Activated CD4-positive, alpha-beta T cell treated with anti-CD3 and anti-CD28 coated beads, Interleukin-2, amount 10 ng/mL, durations not matched to agents 24 days and 14 days (primary cell): ENCODE measurements around the gene WT1. TPM values are rescaled to one million over a fixed set of nuclear protein-coding genes. Genes with fewer than 3 reads are reported as not detected.

Experiments
- DNase-seq: peaks from one replicate; pipeline ENCODE4 v3.0.0; 2022
- H3K27ac Mint-ChIP-seq: one replicate; pipeline ENCODE4 v1.8.0; 2022; ENCODE audit warnings: mild to moderate bottlenecking, mixed read lengths
- H3K27me3 Mint-ChIP-seq: one replicate; pipeline ENCODE4 v1.8.0; 2022; ENCODE audit warnings: mixed read lengths
- H3K36me3 Mint-ChIP-seq: one replicate; pipeline ENCODE4 v1.8.0; 2022; ENCODE audit warnings: low read depth, mild to moderate bottlenecking, mixed read lengths
- H3K4me1 Mint-ChIP-seq: one replicate; pipeline ENCODE4 v1.8.0; 2021; ENCODE audit warnings: mixed read lengths
- H3K4me3 Mint-ChIP-seq: one replicate; pipeline ENCODE4 v1.8.0; 2022; ENCODE audit warnings: mild to moderate bottlenecking, moderate library complexity, mixed read lengths
- H3K9me3 Mint-ChIP-seq: one replicate; pipeline ENCODE4 v1.8.0; 2021; ENCODE audit warnings: mixed read lengths
- intact Hi-C: fragments of 100-400 bp; cut with micrococcal nuclease; formaldehyde crosslinking; loops from one replicate; pipeline ENCODE4 v1.15.1; 2023
- total RNA-seq: library from RNA; stranded (reverse); gene quantifications from 2 replicates; pipeline ENCODE4 v1.2.3, GENCODE V29; 2022

The WT1 gene
- total RNA-seq, 1 donor from 2014 or later = not detected

- intact Hi-C loops = no loop called here
- Mint-ChIP-seq H3K4me1 (peaks cover 11% of the 10 kb centered on the region), H3K27ac (no peak overlapping the region), H3K9me3 (no peaks in the 10 kb centered on the region), H3K4me3 (no peak overlapping the region), H3K36me3 (no peaks in the 10 kb centered on the region), H3K27me3 (peaks cover 72% of the 10 kb centered on the region)
- no peak for DNase-seq
Measured at GRCh38 chr11:32425761-32426160, 9.6 kb downstream of the WT1 start.

- intact Hi-C loops = no loop called here
- Mint-ChIP-seq H3K4me3 (no peak overlapping the region), H3K27ac (no peak overlapping the region), H3K27me3 (peaks cover 56% of the 10 kb centered on the region), H3K36me3 (no peaks in the 10 kb centered on the region), H3K9me3 (no peaks in the 10 kb centered on the region), H3K4me1 (peaks cover 13% of the 10 kb centered on the region)
- no peak for DNase-seq
Measured at GRCh38 chr11:32422545-32422944, 12.8 kb downstream of the WT1 start.

- Mint-ChIP-seq H3K27ac (no peak overlapping the region), H3K36me3 (no peaks in the 10 kb centered on the region), H3K27me3 (peaks cover 55% of the 10 kb centered on the region), H3K4me3 (no peak overlapping the region), H3K4me1 (peaks cover 13% of the 10 kb centered on the region), H3K9me3 (no peaks in the 10 kb centered on the region)
- DNase-seq = no peak
- intact Hi-C loops = no loop called here
Measured at GRCh38 chr11:32421992-32422391, 13.3 kb downstream of the WT1 start.

GRCh38 chr11:32420937-32421901 is 14.1 kb downstream of the WT1 start:
- peak; percentile 80 for DNase-seq
- H3K27me3 Mint-ChIP-seq = peaks cover 53% of the 10 kb centered on the region
- intact Hi-C loops = no loop called here
- H3K4me3 Mint-ChIP-seq = peak overlapping the region; percentile 47
- H3K36me3 Mint-ChIP-seq = no peaks in the 10 kb centered on the region
- no peaks in the 10 kb centered on the region for H3K9me3 Mint-ChIP-seq
- peaks cover 13% of the 10 kb centered on the region for H3K4me1 Mint-ChIP-seq
- peak overlapping the region; percentile 14 for H3K27ac Mint-ChIP-seq

- no peak overlapping the region for H3K4me3 Mint-ChIP-seq
- H3K4me1 Mint-ChIP-seq = peaks cover 13% of the 10 kb centered on the region
- H3K27me3 Mint-ChIP-seq = peaks cover 49% of the 10 kb centered on the region
- intact Hi-C loops = no loop called here
- H3K27ac Mint-ChIP-seq = no peak overlapping the region
- DNase-seq = no peak
- H3K36me3 Mint-ChIP-seq = no peaks in the 10 kb centered on the region
- H3K9me3 Mint-ChIP-seq = no peaks in the 10 kb centered on the region
Measured at GRCh38 chr11:32420139-32420538, 15.2 kb downstream of the WT1 start.

DNA sequence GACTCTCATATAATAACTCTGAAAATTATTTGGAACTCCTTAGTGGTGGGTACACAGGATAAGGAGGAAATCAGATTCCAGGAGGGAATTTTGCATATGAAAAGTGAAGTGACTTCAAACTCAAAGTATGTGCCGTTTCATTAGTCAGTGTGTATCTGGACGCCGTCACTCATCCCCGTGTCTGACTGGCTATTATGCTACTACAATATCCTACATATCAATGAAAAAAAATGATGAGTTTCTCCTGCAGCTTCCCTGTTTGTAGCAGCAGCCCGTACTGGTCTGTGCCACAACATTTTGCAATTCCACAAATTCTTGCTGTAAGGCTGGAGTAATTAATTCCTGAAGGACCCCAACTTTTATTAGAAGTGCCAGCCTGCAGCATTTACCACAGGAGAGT is 16.5 kb downstream of the WT1 start:
- no peaks in the 10 kb centered on the region for H3K9me3 Mint-ChIP-seq
- no peak overlapping the region for H3K27ac Mint-ChIP-seq
- no peaks in the 10 kb centered on the region for H3K36me3 Mint-ChIP-seq
- no peak for DNase-seq
- H3K4me3 Mint-ChIP-seq = no peak overlapping the region
- H3K4me1 Mint-ChIP-seq = peaks cover 12% of the 10 kb centered on the region
- intact Hi-C loops = no loop called here
- H3K27me3 Mint-ChIP-seq = peaks cover 40% of the 10 kb centered on the region

GRCh38 chr11:32417806-32418205 is 17.5 kb downstream of the WT1 start:
- no peak overlapping the region for H3K4me3 Mint-ChIP-seq
- no peaks in the 10 kb centered on the region for H3K36me3 Mint-ChIP-seq
- H3K27me3 Mint-ChIP-seq = peaks cover 35% of the 10 kb centered on the region
- intact Hi-C loops = no loop called here
- peaks cover 12% of the 10 kb centered on the region for H3K4me1 Mint-ChIP-seq
- DNase-seq = no peak
- H3K9me3 Mint-ChIP-seq = no peaks in the 10 kb centered on the region
- no peak overlapping the region for H3K27ac Mint-ChIP-seq

DNA sequence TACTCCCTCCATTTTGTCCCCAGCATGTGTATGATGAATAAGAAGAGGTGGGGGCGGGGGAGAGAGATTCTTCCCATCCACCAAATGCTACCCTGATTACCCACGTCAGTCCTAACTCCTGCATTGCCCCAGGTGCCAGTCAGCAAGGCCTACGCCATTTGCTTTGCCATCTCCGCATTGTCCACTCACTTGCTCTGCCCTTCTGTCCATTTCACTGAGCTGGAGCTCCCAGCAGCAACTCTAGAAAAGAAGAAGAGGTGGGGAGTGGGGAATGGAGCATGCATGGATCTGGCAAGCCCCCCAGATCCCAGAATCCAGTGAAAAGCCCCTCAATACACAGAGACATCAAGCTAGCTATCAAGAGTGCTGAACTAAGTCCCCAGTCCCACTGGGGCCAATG is 19.0 kb downstream of the WT1 start:
- H3K27ac Mint-ChIP-seq = no peak overlapping the region
- DNase-seq = no peak
- no peak overlapping the region for H3K4me3 Mint-ChIP-seq
- peaks cover 33% of the 10 kb centered on the region for H3K27me3 Mint-ChIP-seq
- H3K36me3 Mint-ChIP-seq = no peaks in the 10 kb centered on the region
- no peaks in the 10 kb centered on the region for H3K9me3 Mint-ChIP-seq
- H3K4me1 Mint-ChIP-seq = peaks cover 6% of the 10 kb centered on the region
- intact Hi-C loops = no loop called here

DNA sequence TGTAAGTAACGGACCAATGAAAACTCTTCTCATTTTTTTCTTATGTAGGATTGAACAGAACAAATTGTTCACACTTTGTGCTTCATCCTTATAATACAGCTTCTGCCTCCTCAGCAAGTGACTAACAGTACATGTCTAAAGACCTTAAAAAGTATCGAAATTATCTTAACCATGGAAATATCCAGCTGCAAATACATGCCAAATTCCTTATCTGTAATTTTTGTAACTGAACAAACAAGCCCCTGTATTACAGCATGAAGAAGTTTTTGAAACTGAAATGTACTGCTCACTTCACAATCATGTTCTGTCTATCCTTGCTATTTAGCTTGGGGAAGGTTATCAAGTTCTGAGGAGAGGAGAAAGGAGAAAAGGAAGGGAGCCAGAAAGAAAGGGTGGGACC is 20.4 kb downstream of the WT1 start:
- Mint-ChIP-seq H3K27me3 (peaks cover 39% of the 10 kb centered on the region), H3K27ac (no peak overlapping the region), H3K9me3 (no peaks in the 10 kb centered on the region), H3K4me3 (no peak overlapping the region), H3K4me1 (no peaks in the 10 kb centered on the region), H3K36me3 (no peaks in the 10 kb centered on the region)
- intact Hi-C loops = no loop called here
- no peak for DNase-seq

DNA sequence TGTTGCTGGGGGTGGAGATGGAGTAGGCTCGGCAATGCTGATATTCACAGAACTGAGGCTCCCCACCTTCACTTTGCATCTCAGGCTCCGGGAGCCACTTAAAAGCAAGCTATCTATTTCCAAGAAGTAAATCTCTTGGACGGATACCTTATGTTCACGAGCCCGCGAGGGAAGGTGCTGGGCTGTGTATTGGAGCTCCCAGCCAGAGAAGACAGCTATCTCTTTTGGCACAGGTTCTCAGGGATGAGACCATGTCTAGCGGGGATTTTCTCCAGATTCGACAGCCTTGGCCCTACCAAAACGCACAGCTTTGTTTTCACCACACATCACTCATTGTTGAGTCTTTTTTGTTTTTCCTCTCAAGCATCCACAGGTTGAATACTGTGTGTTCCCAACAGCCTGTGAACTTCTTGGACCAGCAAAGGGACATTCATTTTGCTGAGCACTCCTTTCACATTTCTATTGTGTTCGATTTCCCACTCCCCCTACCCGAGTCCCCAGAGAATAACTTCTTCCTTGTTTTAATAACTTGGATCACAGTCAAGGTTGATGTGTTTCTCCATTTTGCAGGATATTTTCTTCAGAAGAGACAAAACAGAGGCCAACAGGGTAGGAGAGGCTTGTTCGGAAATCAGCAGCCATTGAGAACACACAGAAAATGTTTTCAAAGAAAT is 23.3 kb downstream of the WT1 start:
- intact Hi-C loops = no loop called here
- H3K9me3 Mint-ChIP-seq = no peaks in the 10 kb centered on the region
- peaks cover 30% of the 10 kb centered on the region for H3K27me3 Mint-ChIP-seq
- no peak overlapping the region for H3K4me3 Mint-ChIP-seq
- no peaks in the 10 kb centered on the region for H3K4me1 Mint-ChIP-seq
- H3K36me3 Mint-ChIP-seq = no peaks in the 10 kb centered on the region
- no peak for DNase-seq
- no peak overlapping the region for H3K27ac Mint-ChIP-seq

DNA sequence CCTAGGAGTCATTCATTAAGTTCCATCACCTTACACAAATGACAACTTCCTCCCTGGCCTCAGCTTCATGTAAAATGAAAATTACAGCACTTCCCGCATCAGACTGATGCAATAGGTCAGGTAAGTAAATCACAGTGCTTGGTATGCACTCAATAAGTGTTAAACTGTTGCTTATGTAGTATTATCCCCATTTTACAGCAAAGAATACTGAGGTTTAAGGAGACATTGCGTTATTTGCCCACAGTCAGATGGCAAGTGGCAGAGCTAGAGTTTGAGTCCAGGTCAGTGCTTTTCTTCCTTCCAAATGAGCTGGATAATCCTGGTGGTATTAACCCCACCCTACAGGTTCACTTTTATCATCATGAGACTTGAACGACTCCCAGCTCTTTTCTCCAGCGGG is 29.7 kb downstream of the WT1 start:
- intact Hi-C loops = no loop called here
- Mint-ChIP-seq H3K36me3 (no peaks in the 10 kb centered on the region), H3K4me3 (no peak overlapping the region), H3K27me3 (peaks cover 8% of the 10 kb centered on the region), H3K9me3 (peaks cover 6% of the 10 kb centered on the region), H3K27ac (no peak overlapping the region), H3K4me1 (no peaks in the 10 kb centered on the region)
- DNase-seq = no peak

GRCh38 chr11:32402836-32403235 is 32.5 kb downstream of the WT1 start:
- Mint-ChIP-seq H3K27ac (no peak overlapping the region), H3K9me3 (peaks cover 6% of the 10 kb centered on the region), H3K4me1 (no peaks in the 10 kb centered on the region), H3K36me3 (no peaks in the 10 kb centered on the region), H3K4me3 (no peak overlapping the region), H3K27me3 (peaks cover 4% of the 10 kb centered on the region)
- intact Hi-C loops = no loop called here
- DNase-seq = no peak

DNA sequence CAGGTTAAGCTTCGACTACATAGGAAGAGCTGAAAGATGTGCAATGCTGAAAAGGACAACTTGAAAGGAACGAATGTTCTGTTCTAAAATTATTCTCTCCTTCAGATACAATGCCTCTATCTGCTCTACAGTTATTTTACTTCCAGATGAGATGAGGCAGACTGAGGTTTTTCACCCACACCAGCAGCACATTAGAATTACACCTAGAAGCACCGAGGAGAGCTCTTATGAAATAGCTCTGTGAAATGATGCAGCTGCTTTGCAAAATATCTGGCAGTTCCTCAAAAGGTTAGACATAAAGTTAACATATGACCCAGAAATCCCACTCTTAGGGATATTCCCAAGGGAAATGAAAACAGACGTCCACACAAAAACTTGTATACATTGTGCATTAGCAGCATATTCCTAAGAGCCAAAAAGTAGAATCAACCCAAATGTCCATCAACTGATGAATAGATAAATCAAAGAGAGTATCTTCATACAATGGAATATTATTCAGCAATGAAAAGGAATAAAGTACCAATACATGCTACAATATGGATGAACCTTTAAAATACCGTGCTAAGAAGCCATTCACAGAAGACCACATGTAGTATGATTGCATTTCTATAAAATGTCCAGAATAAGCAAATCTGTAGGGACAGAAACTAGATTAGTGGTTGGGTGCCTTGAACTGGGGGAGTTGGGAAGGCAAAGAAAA is 34.5 kb downstream of the WT1 start:
- no peaks in the 10 kb centered on the region for H3K4me1 Mint-ChIP-seq
- no peak overlapping the region for H3K4me3 Mint-ChIP-seq
- no peaks in the 10 kb centered on the region for H3K36me3 Mint-ChIP-seq
- H3K9me3 Mint-ChIP-seq = peaks cover 6% of the 10 kb centered on the region
- no peak for DNase-seq
- peaks cover 4% of the 10 kb centered on the region for H3K27me3 Mint-ChIP-seq
- no peak overlapping the region for H3K27ac Mint-ChIP-seq
- intact Hi-C loops = no loop called here

GRCh38 chr11:32400196-32400595 is 35.1 kb downstream of the WT1 start:
- intact Hi-C loops = no loop called here
- peaks cover 6% of the 10 kb centered on the region for H3K9me3 Mint-ChIP-seq
- peaks cover 6% of the 10 kb centered on the region for H3K27me3 Mint-ChIP-seq
- DNase-seq = no peak
- no peaks in the 10 kb centered on the region for H3K4me1 Mint-ChIP-seq
- no peak overlapping the region for H3K27ac Mint-ChIP-seq
- H3K36me3 Mint-ChIP-seq = no peaks in the 10 kb centered on the region
- no peak overlapping the region for H3K4me3 Mint-ChIP-seq
